PC-3 (cell line): Measurements from ENCODE around the gene RBMS3.

Experiments used
- CTCF ChIP-seq: fragments of 300-600 bp; sonication (generic); conservative IDR thresholded peaks from 2 replicates; pipeline ENCODE4 v1.5.1; 2017; ENCODE audit warnings: antibody characterized with exemption, low read depth, mild to moderate bottlenecking, low read length
- EZH2 ChIP-seq: fragments of 300-600 bp; sonication (generic); IDR thresholded peaks from one replicate; pipeline ENCODE4 v1.6.1; 2017; ENCODE audit warnings: antibody characterized with exemption, mild to moderate bottlenecking, low read length; ENCODE audit not compliant: unreplicated experiment
- EZH2phosphoT487 ChIP-seq: fragments of 300-600 bp; sonication (generic); IDR thresholded peaks from 2 replicates; pipeline ENCODE4 v1.6.1; 2018; ENCODE audit warnings: mild to moderate bottlenecking, antibody characterized with exemption, low read length, borderline replicate concordance

GRCh38 chr3:29412110-29412509, 131.2 kb downstream of the RBMS3 start:
- TF ChIP-seq CTCF (no peak), EZH2 (no peak), EZH2phosphoT487 (no peak)
